ENCODE results near the gene ARID1A.
A peak's percentile ranks its signal among the peaks of the same experiment; 100 is the strongest.

Gene ARID1A

DNA sequence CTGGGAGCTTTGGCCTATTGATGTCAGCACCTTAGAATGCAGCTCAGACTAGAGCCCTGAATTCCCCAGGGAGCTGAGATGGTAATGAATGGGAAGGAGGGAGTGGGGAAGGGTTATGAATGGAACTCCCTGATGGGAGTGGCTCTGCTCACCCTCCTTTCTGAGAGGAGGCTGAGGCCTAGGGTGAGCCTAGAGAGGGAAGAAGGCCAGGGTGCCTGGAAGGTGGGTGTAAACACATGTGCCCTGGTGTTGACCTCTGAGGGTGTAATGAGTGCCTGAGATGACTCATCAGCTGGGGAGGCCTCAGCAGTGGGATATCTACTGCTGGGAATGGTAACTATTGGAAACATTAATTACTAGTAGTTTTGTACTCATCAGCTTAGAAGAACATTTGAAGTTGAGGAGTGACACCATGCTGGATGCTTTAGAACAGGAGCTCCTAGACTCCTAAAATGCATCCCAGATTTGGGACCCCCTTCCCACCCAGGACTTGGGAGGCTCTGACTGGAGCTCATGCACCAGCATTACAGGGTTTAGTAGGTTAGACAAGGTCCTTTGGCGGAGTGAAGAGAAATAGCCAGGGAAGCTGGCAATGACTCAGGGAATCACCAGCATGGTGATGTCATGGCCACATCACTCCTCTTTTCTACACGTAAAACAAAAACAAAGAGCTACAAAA is 76.0 kb downstream of the ARID1A start:
- DNase-seq, result peak; percentile 77 to 82
- Histone ChIP-seq H3K79me1 (ENCODE audit: low read length) (no peaks in the 10 kb centered on the region), H4K8ac (ENCODE audit: low read depth, low read length) (no peak overlapping the region), H2BK120ac (ENCODE audit: insufficient read depth, low read length, poor library complexity) (no peak overlapping the region), H4K91ac (ENCODE audit: low read depth, low read length) (no peak overlapping the region), H2BK12ac (ENCODE audit: low read length) (no peak overlapping the region), H3K27ac (ENCODE audit: low read depth, low read length) (no peak overlapping the region), H3K79me2 (ENCODE audit: control insufficient read depth, insufficient read depth, low read length, poor library complexity) (no peaks in the 10 kb centered on the region), H3K36me3 (ENCODE audit: control insufficient read depth in 1 of 2, insufficient read depth in 2 of 2, low read length in 2 of 2) (peaks cover 51 to 85% of the 10 kb centered on the region in 2 experiments), H3K9me3 (ENCODE audit: insufficient read depth, low read depth, low read length) (no peaks in the 10 kb centered on the region), H3K9ac (ENCODE audit: low read length) (no peak overlapping the region), H3K4ac (ENCODE audit: low read depth, low read length) (no peak overlapping the region), H3K4me2 (ENCODE audit: low read length) (no peak overlapping the region), H2AK5ac (ENCODE audit: low read length) (no peak overlapping the region), H3K23ac (ENCODE audit: low read length) (no peak overlapping the region), H3K27me3 (ENCODE audit: insufficient read depth, low read length) (no peaks in the 10 kb centered on the region), H3K4me1 (ENCODE audit: control insufficient read depth in 1 of 2, insufficient read depth in 2 of 2, low read length in 2 of 2) (peaks cover 7 to 9% of the 10 kb centered on the region in 2 experiments), H3K4me3 (ENCODE audit: low read depth, low read length) (no peak overlapping the region), H2AFZ (ENCODE audit: insufficient read depth, low read length, poor library complexity) (no peak overlapping the region), H3K14ac (ENCODE audit: low read length) (no peak overlapping the region), H4K12ac (ENCODE audit: low read depth, low read length) (no peak overlapping the region), H3K18ac (ENCODE audit: low read length) (no peak overlapping the region), H2BK5ac (ENCODE audit: low read depth, low read length, poor library complexity) (no peak overlapping the region)
- no CpG with 5 or more reads among the region's 2 CpGs for WGBS (ENCODE audit: extremely low coverage, insufficient coverage, insufficient read length)

DNA sequence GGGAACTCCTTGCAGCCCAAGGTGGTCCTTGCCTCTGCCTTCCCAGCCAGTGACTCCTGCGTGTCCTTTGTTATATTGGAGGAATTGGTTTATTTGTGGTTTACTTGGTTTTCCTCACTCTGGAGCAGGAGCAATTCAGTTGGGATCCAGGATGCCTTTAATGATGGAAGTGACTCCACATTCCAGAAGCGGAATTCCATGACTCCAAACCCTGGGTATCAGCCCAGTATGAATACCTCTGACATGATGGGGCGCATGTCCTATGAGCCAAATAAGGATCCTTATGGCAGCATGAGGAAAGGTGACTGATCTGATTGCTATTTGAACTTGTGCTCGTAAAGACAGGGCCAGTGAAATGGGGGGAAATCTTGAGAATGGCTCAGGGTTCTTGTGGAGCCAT is 76.9 kb downstream of the ARID1A start:
- peak; percentile 35 to 48 for DNase-seq
- H3K36me3 ChIP-seq (ENCODE audit: control insufficient read depth in 1 of 2, insufficient read depth in 2 of 2, low read length in 2 of 2), result peaks cover 58 to 85% of the 10 kb centered on the region in 2 experiments
- H3K79me2 ChIP-seq (ENCODE audit: control insufficient read depth, insufficient read depth, low read length, poor library complexity), result no peaks in the 10 kb centered on the region
- no peak overlapping the region for H2AK5ac ChIP-seq (ENCODE audit: low read length)
- H3K4me1 ChIP-seq (ENCODE audit: control insufficient read depth in 1 of 2, insufficient read depth in 2 of 2, low read length in 2 of 2), result peaks cover 7 to 9% of the 10 kb centered on the region in 2 experiments
- no peak overlapping the region for H4K12ac ChIP-seq (ENCODE audit: low read depth, low read length)
- WGBS (ENCODE audit: extremely low coverage, insufficient coverage, insufficient read length), result no CpG with 5 or more reads among the region's 4 CpGs
- H3K27ac ChIP-seq (ENCODE audit: low read depth, low read length), result no peak overlapping the region
- H3K23ac ChIP-seq (ENCODE audit: low read length), result no peak overlapping the region
- H3K14ac ChIP-seq (ENCODE audit: low read length), result no peak overlapping the region
- no peak overlapping the region for H3K18ac ChIP-seq (ENCODE audit: low read length)
- H2BK5ac ChIP-seq (ENCODE audit: low read depth, low read length, poor library complexity), result no peak overlapping the region
- no peak overlapping the region for H4K8ac ChIP-seq (ENCODE audit: low read depth, low read length)
- H2BK12ac ChIP-seq (ENCODE audit: low read length), result no peak overlapping the region
- H4K91ac ChIP-seq (ENCODE audit: low read depth, low read length), result no peak overlapping the region
- H3K9me3 ChIP-seq (ENCODE audit: insufficient read depth, low read depth, low read length), result no peaks in the 10 kb centered on the region
- H2BK120ac ChIP-seq (ENCODE audit: insufficient read depth, low read length, poor library complexity), result no peak overlapping the region
- H2AFZ ChIP-seq (ENCODE audit: insufficient read depth, low read length, poor library complexity), result no peak overlapping the region
- no peaks in the 10 kb centered on the region for H3K27me3 ChIP-seq (ENCODE audit: insufficient read depth, low read length)
- no peaks in the 10 kb centered on the region for H3K79me1 ChIP-seq (ENCODE audit: low read length)
- H3K4ac ChIP-seq (ENCODE audit: low read depth, low read length), result no peak overlapping the region
- H3K4me2 ChIP-seq (ENCODE audit: low read length), result no peak overlapping the region
- no peak overlapping the region for H3K4me3 ChIP-seq (ENCODE audit: low read depth, low read length)
- H3K9ac ChIP-seq (ENCODE audit: low read length), result no peak overlapping the region

GRCh38 chr1:26774462-26774861 is 78.6 kb downstream of the ARID1A start:
- Histone ChIP-seq H3K36me3 (ENCODE audit: control insufficient read depth in 1 of 2, insufficient read depth in 2 of 2, low read length in 2 of 2) (peaks cover 63 to 87% of the 10 kb centered on the region in 2 experiments), H4K91ac (ENCODE audit: low read depth, low read length) (no peak overlapping the region), H3K4me1 (ENCODE audit: control insufficient read depth in 1 of 2, insufficient read depth in 2 of 2, low read length in 2 of 2) (peaks cover 7 to 9% of the 10 kb centered on the region in 2 experiments), H2BK5ac (ENCODE audit: low read depth, low read length, poor library complexity) (no peak overlapping the region), H3K23ac (ENCODE audit: low read length) (no peak overlapping the region), H2BK120ac (ENCODE audit: insufficient read depth, low read length, poor library complexity) (no peak overlapping the region), H3K18ac (ENCODE audit: low read length) (no peak overlapping the region), H3K4ac (ENCODE audit: low read depth, low read length) (no peak overlapping the region), H3K4me2 (ENCODE audit: low read length) (no peak overlapping the region), H2AK5ac (ENCODE audit: low read length) (no peak overlapping the region), H3K4me3 (ENCODE audit: low read depth, low read length) (no peak overlapping the region), H4K8ac (ENCODE audit: low read depth, low read length) (no peak overlapping the region), H2AFZ (ENCODE audit: insufficient read depth, low read length, poor library complexity) (no peak overlapping the region), H3K14ac (ENCODE audit: low read length) (no peak overlapping the region), H3K9ac (ENCODE audit: low read length) (no peak overlapping the region), H3K9me3 (ENCODE audit: insufficient read depth, low read depth, low read length) (no peaks in the 10 kb centered on the region), H3K79me2 (ENCODE audit: control insufficient read depth, insufficient read depth, low read length, poor library complexity) (no peaks in the 10 kb centered on the region), H3K79me1 (ENCODE audit: low read length) (no peaks in the 10 kb centered on the region), H3K27me3 (ENCODE audit: insufficient read depth, low read length) (no peaks in the 10 kb centered on the region), H2BK12ac (ENCODE audit: low read length) (no peak overlapping the region), H3K27ac (ENCODE audit: low read depth, low read length) (no peak overlapping the region), H4K12ac (ENCODE audit: low read depth, low read length) (no peak overlapping the region)
- no peak for DNase-seq
- no CpG with 5 or more reads among the region's 13 CpGs for WGBS (ENCODE audit: extremely low coverage, insufficient coverage, insufficient read length)

- Histone ChIP-seq H2BK120ac (ENCODE audit: insufficient read depth, low read length, poor library complexity) (no peak overlapping the region), H3K23ac (ENCODE audit: low read length) (no peak overlapping the region), H4K12ac (ENCODE audit: low read depth, low read length) (no peak overlapping the region), H4K91ac (ENCODE audit: low read depth, low read length) (no peak overlapping the region), H3K36me3 (ENCODE audit: control insufficient read depth in 1 of 2, insufficient read depth in 2 of 2, low read length in 2 of 2) (peaks cover 71 to 90% of the 10 kb centered on the region in 2 experiments), H2AFZ (ENCODE audit: insufficient read depth, low read length, poor library complexity) (no peak overlapping the region), H3K4me2 (ENCODE audit: low read length) (no peak overlapping the region), H3K27ac (ENCODE audit: low read depth, low read length) (no peak overlapping the region), H3K14ac (ENCODE audit: low read length) (no peak overlapping the region), H3K9ac (ENCODE audit: low read length) (no peak overlapping the region), H3K4me1 (ENCODE audit: control insufficient read depth in 1 of 2, insufficient read depth in 2 of 2, low read length in 2 of 2) (peaks cover 7 to 9% of the 10 kb centered on the region in 2 experiments), H2BK12ac (ENCODE audit: low read length) (no peak overlapping the region), H3K18ac (ENCODE audit: low read length) (no peak overlapping the region), H3K4me3 (ENCODE audit: low read depth, low read length) (no peak overlapping the region), H2BK5ac (ENCODE audit: low read depth, low read length, poor library complexity) (no peak overlapping the region), H4K8ac (ENCODE audit: low read depth, low read length) (no peak overlapping the region), H3K27me3 (ENCODE audit: insufficient read depth, low read length) (no peaks in the 10 kb centered on the region), H2AK5ac (ENCODE audit: low read length) (no peak overlapping the region), H3K79me2 (ENCODE audit: control insufficient read depth, insufficient read depth, low read length, poor library complexity) (no peaks in the 10 kb centered on the region), H3K4ac (ENCODE audit: low read depth, low read length) (no peak overlapping the region), H3K79me1 (ENCODE audit: low read length) (no peaks in the 10 kb centered on the region), H3K9me3 (ENCODE audit: insufficient read depth, low read depth, low read length) (no peaks in the 10 kb centered on the region)
- DNase-seq, result no peak
- WGBS (ENCODE audit: extremely low coverage, insufficient coverage, insufficient read length), result no CpG with 5 or more reads among the region's 4 CpGs
Measured at GRCh38 chr1:26775666-26776065, 79.9 kb downstream of the ARID1A start.

Data from trophoblast cell (in vitro differentiated cells and primary cell).